ENCODE results near the gene EFNA4. TPM values are rescaled to one million over a fixed set of nuclear protein-coding genes. Genes with fewer than 3 reads are reported as not detected.

EFNA4 gene
- total RNA-seq, 1 experiment from 2014 or later: 59.6 TPM

- DNase-seq: peak; percentile 94
- peaks cover 8% of the 10 kb centered on the region for H3K27me3 ChIP-seq (ENCODE audit: control insufficient read depth, insufficient read depth, low read length)
- no peak overlapping the region for H3K4me3 ChIP-seq (ENCODE audit: insufficient read depth, low read depth, low read length)
- no peaks in the 10 kb centered on the region for H3K36me3 ChIP-seq (replicated peaks; ENCODE audit: control insufficient read depth, insufficient read depth, low read length)
These were observed 27.8 kb downstream of the EFNA4 start for GRCh38 chr1:155091071-155092051.

GRCh38 chr1:155092131-155092530 lies 28.6 kb downstream of the EFNA4 start:
- no peak for DNase-seq
- Histone ChIP-seq H3K36me3 (replicated peaks; ENCODE audit: control insufficient read depth, insufficient read depth, low read length) (no peaks in the 10 kb centered on the region), H3K4me3 (ENCODE audit: insufficient read depth, low read depth, low read length) (no peak overlapping the region), H3K27me3 (ENCODE audit: control insufficient read depth, insufficient read depth, low read length) (peaks cover 8% of the 10 kb centered on the region)

DNA sequence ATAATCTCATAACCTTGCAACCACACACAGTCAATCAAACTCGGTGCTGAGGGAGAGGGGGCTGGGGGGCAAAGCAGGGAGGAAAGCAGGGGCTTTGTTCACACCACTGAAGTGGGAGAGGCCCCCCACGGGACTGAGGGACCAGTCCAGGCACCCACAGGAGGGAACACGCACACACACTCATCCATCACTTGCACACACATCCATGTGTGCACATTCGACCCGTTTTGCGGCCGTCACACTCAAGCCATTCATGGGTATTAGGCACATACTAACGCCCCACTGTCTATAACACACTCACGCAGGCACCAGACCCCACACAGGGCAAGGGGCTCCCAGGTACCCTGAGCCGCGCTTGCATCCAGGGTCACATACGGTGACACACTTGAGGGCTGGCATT lies 29.1 kb downstream of the EFNA4 start:
- no peak for DNase-seq
- H3K4me3 ChIP-seq (ENCODE audit: insufficient read depth, low read depth, low read length): no peak overlapping the region
- H3K27me3 ChIP-seq (ENCODE audit: control insufficient read depth, insufficient read depth, low read length): peaks cover 8% of the 10 kb centered on the region
- no peaks in the 10 kb centered on the region for H3K36me3 ChIP-seq (replicated peaks; ENCODE audit: control insufficient read depth, insufficient read depth, low read length)

DNA sequence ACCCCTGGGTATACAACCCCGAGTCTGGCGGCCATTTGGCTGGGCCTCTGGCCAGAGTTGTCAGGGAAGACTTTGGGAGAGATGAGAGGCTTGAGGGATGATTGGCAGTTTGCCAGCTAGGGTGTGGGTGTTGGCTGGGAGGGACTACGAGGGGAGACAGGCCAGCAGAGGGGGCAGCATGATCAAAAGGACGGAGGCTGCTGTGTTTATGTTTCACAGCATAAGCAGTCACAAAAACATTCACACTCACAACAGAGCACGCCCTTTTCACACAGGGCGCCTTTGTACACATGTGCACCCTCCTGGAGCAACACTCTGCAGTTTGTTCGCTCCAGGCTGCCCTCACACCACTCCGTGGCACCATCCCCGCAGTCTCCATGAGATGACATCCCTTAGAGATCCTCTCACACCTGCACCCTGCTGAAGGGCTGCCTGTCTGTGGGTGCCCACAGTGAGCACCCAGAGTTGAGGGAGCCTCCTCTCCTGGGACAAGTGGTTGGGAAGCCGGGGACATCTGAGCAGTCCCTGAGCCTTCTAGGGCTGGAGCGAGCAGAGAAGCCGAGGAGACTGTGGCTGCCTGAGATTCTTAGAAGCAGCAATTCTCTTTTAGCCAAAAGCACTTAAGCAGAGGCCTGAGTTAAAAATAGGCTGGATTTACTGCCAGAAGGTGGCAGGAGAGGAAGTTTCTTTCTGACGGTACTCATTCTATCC lies 30.5 kb downstream of the EFNA4 start:
- H3K27me3 ChIP-seq (ENCODE audit: control insufficient read depth, insufficient read depth, low read length): peaks cover 8% of the 10 kb centered on the region
- DNase-seq: peak; percentile 76
- no peaks in the 10 kb centered on the region for H3K36me3 ChIP-seq (replicated peaks; ENCODE audit: control insufficient read depth, insufficient read depth, low read length)
- no peak overlapping the region for H3K4me3 ChIP-seq (ENCODE audit: insufficient read depth, low read depth, low read length)

- H3K36me3 ChIP-seq (replicated peaks; ENCODE audit: control insufficient read depth, insufficient read depth, low read length): no peaks in the 10 kb centered on the region
- no peak overlapping the region for H3K4me3 ChIP-seq (ENCODE audit: insufficient read depth, low read depth, low read length)
- peaks cover 8% of the 10 kb centered on the region for H3K27me3 ChIP-seq (ENCODE audit: control insufficient read depth, insufficient read depth, low read length)
- DNase-seq: no peak
These were observed 31.0 kb downstream of the EFNA4 start for GRCh38 chr1:155094622-155094948.

DNA sequence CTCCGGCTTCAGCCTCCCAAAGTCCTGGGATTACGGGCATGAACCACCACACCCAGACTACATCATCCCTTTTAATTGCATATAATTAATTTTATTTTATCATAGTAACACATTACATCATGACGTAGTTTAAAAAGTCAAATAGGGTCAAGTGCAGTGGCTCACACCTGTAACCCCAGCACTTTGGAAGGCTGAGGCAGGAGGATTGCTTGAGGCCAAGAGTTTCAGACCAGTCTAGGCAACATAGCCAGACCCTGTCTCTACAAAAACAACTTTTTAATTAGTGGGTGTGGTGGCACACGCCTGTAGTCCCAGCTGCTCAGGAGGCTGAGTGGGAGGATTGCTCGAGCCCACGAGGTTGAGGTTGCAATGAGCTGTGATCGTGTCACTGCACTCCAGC lies 35.8 kb downstream of the EFNA4 start:
- Histone ChIP-seq H3K27me3 (ENCODE audit: control insufficient read depth, insufficient read depth, low read length) (no peaks in the 10 kb centered on the region; the same call in 1 of the 2 replicates), H3K36me3 (replicated peaks; ENCODE audit: control insufficient read depth, insufficient read depth, low read length) (no peaks in the 10 kb centered on the region), H3K4me3 (ENCODE audit: insufficient read depth, low read depth, low read length) (no peak overlapping the region)
- no peak for DNase-seq

DNA sequence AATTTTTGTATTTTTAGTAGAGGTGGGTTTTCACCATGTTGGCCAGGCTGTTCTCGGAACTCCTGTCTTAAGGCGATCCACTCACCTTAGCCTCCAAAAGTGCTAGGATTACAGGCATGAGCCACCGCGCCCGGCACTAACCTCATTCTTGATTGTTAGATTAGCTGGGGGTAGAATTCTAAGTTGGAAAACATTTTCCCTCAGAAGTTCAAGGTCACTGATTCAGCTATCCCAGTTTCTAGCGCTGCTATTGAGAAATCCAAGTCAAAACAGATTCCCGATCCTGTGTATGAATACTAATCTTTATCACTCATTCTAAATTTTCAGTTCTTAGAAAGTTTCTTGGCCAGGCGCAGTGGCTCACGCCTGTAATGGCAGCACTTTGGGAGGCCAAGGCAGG lies 39.8 kb downstream of the EFNA4 start:
- DNase-seq: no peak
- no peak overlapping the region for H3K4me3 ChIP-seq (ENCODE audit: insufficient read depth, low read depth, low read length)

GRCh38 chr1:155104605-155105534 lies 41.3 kb downstream of the EFNA4 start:
- no peak for DNase-seq
- Histone ChIP-seq H3K36me3 (replicated peaks; ENCODE audit: control insufficient read depth, insufficient read depth, low read length) (no peaks in the 10 kb centered on the region), H3K4me3 (ENCODE audit: insufficient read depth, low read depth, low read length) (no peak overlapping the region), H3K27me3 (ENCODE audit: control insufficient read depth, insufficient read depth, low read length) (no peaks in the 10 kb centered on the region; the same call in 1 of the 2 replicates)

More for the DNA sequence above, 39.8 kb downstream of the EFNA4 start:
- no peaks in the 10 kb centered on the region for H3K36me3 ChIP-seq (replicated peaks; ENCODE audit: control insufficient read depth, insufficient read depth, low read length)
- H3K27me3 ChIP-seq (ENCODE audit: control insufficient read depth, insufficient read depth, low read length): no peaks in the 10 kb centered on the region; the same call in 1 of the 2 replicates

GRCh38 chr1:155105604-155106011 lies 42.1 kb downstream of the EFNA4 start:
- Histone ChIP-seq H3K4me3 (ENCODE audit: insufficient read depth, low read depth, low read length) (no peak overlapping the region), H3K27me3 (ENCODE audit: control insufficient read depth, insufficient read depth, low read length) (no peaks in the 10 kb centered on the region; the same call in 1 of the 2 replicates), H3K36me3 (replicated peaks; ENCODE audit: control insufficient read depth, insufficient read depth, low read length) (no peaks in the 10 kb centered on the region)
- DNase-seq: no peak

DNA sequence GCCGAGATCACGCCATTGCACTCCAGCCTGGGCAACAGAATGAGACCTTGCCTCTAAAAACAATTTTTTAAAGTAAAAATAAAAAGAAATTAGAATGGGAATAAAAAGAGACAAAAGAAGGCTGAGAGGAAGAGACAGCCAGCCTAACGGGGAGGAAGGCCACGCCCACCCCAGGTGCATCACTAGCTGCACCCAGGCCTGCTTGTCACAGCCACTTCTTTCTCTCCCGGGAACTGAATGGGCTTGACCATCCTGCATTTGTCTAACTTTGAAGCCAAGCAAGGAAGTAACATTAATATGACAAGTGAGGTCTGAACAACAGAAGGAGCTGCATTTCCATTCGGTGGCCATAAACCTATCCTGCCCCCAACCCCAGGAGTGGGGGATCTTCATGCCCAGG lies 43.3 kb downstream of the EFNA4 start:
- no peaks in the 10 kb centered on the region; the same call in 1 of the 2 replicates for H3K27me3 ChIP-seq (ENCODE audit: control insufficient read depth, insufficient read depth, low read length)
- H3K4me3 ChIP-seq (ENCODE audit: insufficient read depth, low read depth, low read length): no peak overlapping the region
- H3K36me3 ChIP-seq (replicated peaks; ENCODE audit: control insufficient read depth, insufficient read depth, low read length): no peaks in the 10 kb centered on the region
- DNase-seq: no peak

GRCh38 chr1:155107309-155108264 lies 44.0 kb downstream of the EFNA4 start:
- Histone ChIP-seq H3K27me3 (ENCODE audit: control insufficient read depth, insufficient read depth, low read length) (no peaks in the 10 kb centered on the region; the same call in 1 of the 2 replicates), H3K36me3 (replicated peaks; ENCODE audit: control insufficient read depth, insufficient read depth, low read length) (no peaks in the 10 kb centered on the region), H3K4me3 (ENCODE audit: insufficient read depth, low read depth, low read length) (no peak overlapping the region)
- no peak for DNase-seq

DNA sequence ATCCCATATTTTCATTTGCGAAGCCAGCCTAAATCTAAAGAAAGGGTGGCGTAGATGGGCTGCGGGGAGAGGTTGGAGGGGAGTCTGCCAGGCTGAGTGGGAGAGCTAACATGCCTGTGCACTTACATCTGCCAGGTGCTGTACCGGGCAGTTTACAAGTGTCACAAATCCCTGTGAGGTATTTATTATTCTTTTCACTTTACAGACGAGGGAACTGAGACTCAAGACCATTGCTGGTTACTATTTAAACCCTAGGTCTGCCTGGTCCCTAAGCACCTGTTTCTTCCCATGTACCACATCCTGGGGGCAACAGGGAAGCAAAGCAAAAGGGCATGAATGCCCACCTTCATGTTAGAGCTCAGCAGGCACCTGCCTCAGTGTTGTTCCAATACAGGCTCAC lies 44.8 kb downstream of the EFNA4 start:
- DNase-seq: no peak
- H3K27me3 ChIP-seq (ENCODE audit: control insufficient read depth, insufficient read depth, low read length): no peaks in the 10 kb centered on the region; the same call in 1 of the 2 replicates
- no peak overlapping the region for H3K4me3 ChIP-seq (ENCODE audit: insufficient read depth, low read depth, low read length)
- H3K36me3 ChIP-seq (replicated peaks; ENCODE audit: control insufficient read depth, insufficient read depth, low read length): no peaks in the 10 kb centered on the region

DNA sequence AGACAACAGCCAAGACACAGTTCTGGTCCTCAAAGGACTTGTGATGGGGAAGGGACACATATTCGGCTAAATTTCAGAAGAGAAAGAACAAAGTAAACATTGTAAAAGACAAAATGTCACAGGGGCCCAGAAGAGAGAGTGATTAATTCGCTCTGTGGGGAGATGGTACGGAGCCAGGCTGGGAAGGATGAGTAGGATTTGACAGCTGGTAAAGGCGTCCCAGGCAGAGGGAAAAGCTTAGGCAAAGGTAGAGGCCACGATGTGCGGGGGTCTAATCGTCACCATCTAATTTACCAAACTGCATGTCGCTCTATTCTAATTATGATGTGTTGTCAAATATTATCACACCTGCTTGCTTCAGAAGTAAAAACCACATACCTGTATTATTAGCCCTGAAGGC lies 46.8 kb downstream of the EFNA4 start:
- Histone ChIP-seq H3K36me3 (replicated peaks; ENCODE audit: control insufficient read depth, insufficient read depth, low read length) (no peaks in the 10 kb centered on the region), H3K27me3 (ENCODE audit: control insufficient read depth, insufficient read depth, low read length) (no peaks in the 10 kb centered on the region; the same call in 1 of the 2 replicates), H3K4me3 (ENCODE audit: insufficient read depth, low read depth, low read length) (no peak overlapping the region)
- no peak for DNase-seq

Measured in H7 (cell line).